Anterior cingulate cortex (tissue), 58 donors: ENCODE results near the gene UBLCP1.
"Not testable (repeated sequence)": the region's sequence is repeated elsewhere in the genome, so short reads cannot be mapped to it uniquely, and the experiment has no call there.

Experiments used
- DNase-seq, 58 donors: peaks; one replicate each; lab custom pipeline; 2025; lab: John Stamatoyannopoulos, UW

Gene UBLCP1

DNA sequence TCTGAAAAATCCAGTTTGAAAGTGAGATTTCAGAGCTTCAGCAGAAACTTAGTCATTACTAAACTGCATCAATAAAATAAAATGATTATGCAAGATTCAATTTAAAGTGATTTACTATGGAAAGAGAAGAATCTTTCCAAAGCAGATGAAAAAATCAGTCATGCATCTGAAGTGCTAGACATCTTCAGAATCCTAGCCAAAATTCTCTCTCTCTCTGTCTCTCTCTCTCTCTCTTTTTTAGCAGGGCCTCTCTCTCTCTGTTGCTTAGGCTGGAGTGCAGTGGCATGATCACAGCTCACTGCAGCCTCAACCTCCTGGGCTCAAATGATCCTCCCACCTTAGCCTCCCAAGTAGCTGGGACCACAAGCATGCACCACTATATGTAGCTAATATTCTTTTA lies 18.2 kb upstream of the UBLCP1 start:
- no peak for DNase-seq

GRCh38 chr5:159249158-159249557 lies 13.9 kb upstream of the UBLCP1 start:
- no peak for DNase-seq

DNA sequence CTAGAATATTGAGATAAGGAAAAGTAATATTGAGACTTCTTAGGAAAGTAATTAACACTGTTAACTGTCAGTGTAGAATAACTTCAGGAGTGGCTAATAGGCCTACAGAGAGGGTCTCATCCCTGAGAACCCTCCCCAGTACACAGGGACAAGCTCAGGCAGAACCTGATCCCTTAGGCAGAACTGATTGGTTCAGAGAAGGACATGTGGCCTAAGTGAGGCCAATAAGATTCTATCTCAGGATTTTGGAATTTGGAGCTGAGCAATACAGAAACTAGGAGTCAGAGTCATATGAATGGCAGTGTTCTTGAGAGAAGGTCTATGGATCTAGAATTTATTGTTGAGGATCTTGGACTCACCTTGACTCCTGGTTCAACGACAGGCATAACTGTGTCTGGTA lies 10.9 kb upstream of the UBLCP1 start:
- no peak for DNase-seq

- DNase-seq, result no peak
Observed at GRCh38 chr5:159257007-159257406, 6.1 kb upstream of the UBLCP1 start.

DNA sequence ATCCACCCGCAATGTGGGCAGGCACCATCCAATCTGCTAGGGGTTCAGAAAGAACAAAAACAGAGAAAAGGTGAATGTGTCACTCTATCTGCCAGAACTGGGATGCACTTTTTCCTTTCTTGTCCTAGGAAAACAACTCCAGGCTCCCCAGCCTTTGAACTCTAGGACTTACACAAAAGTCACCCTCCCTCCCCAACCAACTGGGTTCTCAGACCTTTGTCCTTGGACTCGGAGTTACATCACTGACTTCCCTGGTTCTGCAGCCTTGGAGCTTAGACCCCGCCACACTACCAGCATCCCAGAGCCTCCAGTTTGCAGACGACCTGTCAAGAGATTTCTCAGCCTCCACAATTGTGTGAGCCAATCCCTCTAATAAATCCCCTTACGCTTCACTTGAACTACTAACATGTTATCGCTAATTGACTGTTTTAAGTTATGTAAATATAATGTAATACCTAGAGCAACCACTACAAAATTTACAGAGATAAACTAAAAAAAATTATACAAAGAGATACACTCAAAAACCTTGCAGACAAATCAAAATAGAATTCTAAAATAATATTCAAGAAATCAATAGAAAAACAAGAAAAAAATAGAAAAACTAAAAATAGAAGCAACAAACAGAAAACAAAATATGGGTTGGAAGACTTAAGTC lies 5.3 kb upstream of the UBLCP1 start:
- no peak for DNase-seq

DNA sequence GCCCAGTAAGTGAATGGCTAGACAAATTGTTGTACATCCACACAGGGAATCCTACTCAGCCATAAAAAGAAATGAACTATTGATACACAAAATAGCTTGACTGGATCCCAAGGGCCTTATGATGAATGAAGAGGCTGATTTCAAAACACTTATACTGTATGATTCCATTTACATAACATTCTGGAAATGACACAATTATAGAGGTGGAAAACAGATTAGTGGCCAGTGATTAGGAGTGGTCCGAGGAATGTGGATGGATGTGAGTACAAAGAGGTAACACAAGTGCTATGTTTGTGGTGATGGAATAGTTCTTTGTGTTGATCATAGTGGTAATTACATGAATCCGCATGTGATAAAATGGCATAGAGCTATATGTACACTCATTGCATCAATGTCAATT lies 4.7 kb upstream of the UBLCP1 start:
- no peak for DNase-seq

DNA sequence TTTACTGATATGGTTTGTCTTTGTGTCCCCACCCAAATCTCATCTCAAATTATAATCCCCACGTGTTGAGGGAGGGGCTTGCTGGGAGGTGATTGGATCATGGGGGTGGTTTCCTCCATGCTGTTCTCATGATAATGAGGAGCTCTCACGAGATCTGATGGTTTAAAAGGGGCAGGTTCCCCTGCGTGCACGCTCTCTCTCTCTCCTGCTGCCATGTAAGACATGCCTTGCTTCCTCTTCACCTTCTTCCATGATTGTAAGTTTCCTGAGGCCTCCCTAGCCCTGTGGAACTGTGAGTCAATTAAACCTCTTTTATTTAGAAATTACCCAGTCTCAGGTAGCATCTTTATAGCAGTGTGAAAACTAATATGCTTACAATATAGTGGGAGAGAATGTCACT lies 2.9 kb upstream of the UBLCP1 start:
- DNase-seq, result not testable (repeated sequence)

- DNase-seq, result peak in 7 of 58 donors; percentile 11 to 63 (median 36)
Observed at GRCh38 chr5:159262472-159262858, 625 bp upstream of the UBLCP1 start.

DNA sequence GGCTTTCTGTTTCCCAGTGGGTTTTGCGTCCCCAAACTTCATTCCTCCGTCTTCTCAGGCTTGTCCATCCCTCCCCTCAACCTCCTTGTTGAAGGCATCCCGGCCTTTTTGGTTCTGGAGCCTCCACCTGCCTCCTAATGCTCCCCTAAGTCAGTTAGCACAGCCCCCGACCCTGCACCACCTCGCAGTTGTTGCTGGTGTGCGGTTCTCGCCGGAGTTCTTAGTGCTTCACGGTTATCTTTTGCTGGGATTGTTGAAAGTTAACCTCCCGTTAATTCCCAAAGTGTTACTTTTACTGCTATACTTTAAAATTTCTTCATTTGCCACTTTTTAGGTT lies 447 bp downstream of the UBLCP1 start:
- no peak for DNase-seq

DNA sequence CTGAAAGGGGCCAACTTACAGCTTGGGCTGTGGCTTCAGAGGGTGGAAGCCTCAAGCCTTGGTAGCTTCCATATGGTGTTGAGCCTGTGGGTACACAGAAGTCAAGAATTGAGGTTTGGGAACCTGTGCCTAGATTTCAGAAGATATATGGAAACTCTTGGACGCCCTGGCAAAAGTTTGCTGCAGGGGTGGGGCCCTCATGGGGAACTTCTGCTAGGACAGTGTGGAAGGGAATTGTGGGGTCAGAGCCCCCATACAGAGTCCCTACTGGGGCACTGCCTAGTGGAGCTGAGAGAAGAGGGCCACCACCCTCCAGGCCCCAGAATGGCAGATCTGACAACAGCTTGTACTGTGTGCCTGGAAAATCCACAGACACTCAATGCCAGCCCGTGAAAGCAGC lies 3.7 kb downstream of the UBLCP1 start:
- not testable (repeated sequence) for DNase-seq

DNA sequence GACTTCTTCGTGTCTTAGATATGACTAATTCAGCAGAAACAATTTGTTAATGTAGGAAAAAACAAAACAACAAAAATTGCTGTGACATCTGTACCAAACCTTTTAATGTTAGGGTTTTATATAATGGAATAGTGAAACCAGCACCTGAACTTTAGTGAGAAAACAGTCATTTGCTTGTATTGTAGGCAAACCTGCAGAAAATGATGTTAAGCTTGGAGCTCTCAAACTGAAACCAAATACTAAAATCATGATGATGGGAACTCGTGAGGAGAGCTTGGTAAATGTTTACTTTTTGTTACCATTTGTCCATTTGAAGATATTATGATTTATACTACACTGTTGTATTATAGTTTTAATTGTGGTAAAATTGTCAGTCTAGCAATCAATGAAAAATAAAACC lies 6.6 kb downstream of the UBLCP1 start:
- no peak for DNase-seq

GRCh38 chr5:159273923-159274322 lies 10.8 kb downstream of the UBLCP1 start:
- DNase-seq, result no peak

GRCh38 chr5:159274676-159275075 lies 11.6 kb downstream of the UBLCP1 start:
- no peak for DNase-seq

DNA sequence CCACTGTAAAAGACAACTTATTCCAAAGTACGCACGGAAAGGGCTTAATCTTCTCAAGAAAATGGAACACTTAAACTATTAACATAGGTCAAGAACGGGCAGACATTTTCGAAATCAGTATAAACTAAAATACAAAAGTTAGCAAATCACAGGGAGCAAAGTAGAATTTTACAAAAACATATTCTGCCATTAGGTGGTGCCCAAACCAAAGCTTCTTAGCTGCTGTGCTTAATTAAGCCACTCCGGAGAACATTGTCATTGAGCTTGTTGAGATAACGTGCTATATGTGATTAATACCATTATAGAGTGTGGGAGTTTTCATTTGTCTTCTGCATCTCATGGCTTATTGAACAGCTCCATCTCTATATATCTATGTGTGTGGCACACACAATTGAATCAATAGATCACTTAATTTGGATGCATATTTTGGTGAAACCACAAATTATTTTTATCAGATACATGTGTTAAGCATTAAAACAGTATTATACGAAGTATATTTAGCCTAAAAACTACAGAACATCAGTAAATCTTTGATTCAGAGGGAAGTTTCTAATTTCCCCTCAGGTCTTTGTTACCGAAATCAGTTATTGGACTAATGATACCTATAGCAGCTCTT lies 23.4 kb downstream of the UBLCP1 start:
- DNase-seq, result peak in 2 of 58 donors; percentile 1 to 18

- no peak for DNase-seq
Observed at GRCh38 chr5:159290741-159291140, 27.7 kb downstream of the UBLCP1 start.

DNA sequence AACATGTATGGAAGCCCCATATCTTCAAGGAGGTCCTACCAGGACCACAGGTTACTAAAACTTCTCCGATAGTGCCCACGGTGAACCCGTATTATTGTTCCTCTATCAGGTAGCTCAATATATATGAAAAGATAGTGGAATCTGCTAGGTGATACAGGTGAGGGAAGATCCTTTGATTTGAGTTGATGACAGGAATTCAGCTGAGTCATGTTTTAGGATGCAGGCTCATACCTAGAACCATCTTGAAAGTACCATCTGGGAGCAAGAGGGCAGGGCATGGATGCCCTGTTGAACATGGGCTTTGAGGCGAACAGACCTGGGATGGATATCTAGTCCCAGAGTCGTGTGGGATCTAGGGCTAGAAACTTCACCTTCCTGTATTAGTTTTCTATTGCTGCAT lies 31.8 kb downstream of the UBLCP1 start:
- no peak for DNase-seq

DNA sequence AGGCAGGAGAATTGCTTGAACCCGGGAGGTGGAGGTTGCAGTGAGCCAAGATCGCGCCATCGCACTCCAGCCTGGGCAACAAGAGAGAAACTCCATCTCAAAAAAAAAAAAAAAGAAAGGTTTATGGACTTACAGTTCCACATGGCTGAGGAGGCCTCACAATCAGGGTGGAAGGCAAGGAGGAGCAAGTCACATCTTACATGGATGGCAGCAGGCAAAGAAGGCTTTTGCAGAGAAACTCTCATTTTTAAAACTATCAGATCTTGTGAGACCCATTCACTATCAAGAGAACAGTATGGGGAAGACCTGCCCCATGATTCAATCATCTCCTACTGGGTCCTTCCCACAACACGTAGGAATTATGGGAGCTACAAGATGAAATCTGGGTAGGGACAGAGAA lies 34.2 kb downstream of the UBLCP1 start:
- DNase-seq, result not testable (repeated sequence)

GRCh38 chr5:159301466-159301865 lies 38.4 kb downstream of the UBLCP1 start:
- DNase-seq, result no peak

- DNase-seq, result not testable (repeated sequence)
Observed at GRCh38 chr5:159301929-159302860, 39.1 kb downstream of the UBLCP1 start.

GRCh38 chr5:159303286-159303685 lies 40.2 kb downstream of the UBLCP1 start:
- DNase-seq, result no peak

DNA sequence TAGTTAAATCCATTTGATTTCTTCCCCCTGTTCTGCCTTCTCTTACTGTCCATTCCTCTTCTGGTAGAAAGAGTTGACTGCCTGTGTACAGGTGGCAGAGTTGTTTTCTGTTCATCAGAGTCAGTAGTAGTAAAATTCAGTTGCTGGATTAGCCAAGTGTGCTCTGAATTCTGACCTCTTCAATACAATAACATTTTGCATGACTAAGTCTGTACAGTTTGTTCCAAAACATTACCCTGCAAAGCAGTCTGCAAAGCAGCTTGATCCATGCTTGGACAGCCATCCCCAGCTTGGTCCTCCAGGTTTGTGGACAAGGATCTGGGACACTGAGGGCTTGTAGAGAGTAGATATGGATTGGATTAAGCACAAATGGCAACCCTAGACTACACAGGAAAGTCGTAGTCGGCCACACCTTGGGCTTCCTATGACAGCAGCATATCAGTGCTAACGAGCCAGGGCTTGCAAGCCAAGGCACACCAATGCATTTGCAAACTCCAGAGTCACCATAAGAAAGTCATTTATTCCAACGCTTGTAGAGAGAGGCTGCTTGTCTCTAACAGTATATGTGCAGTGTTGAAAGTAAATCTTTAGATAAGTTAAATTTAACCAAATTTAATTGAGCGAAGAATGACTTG lies 42.0 kb downstream of the UBLCP1 start:
- DNase-seq, result no peak
